ENCODE results near the gene ABHD2. TPM values are rescaled to one million over a fixed set of nuclear protein-coding genes. Genes with fewer than 3 reads are reported as not detected.

Gene ABHD2
- total and polyA plus RNA-seq, 9 of the 15 experiments (the other 6 are each of a cell fraction or from before 2014, with no cell fraction given) = 16.9 to 99.8 (median 47.5) TPM

- BruUV-seq (replicated peaks) = no TSS peak
- ATAC-seq (no peak), FAIRE-seq (no peak), DNase-seq (ENCODE audit: extremely low read depth in 1 of 4, low spot score in 3 of 4) (no peak)
- WGBS (ENCODE audit: insufficient coverage, low coverage, missing lambda C conversion rate) = 54% methylated on average over 2 of the region's 2 CpGs
- Histone ChIP-seq H4K20me1 (replicated peaks; ENCODE audit: control insufficient read depth, insufficient read depth, low read length) (no peaks in the 10 kb centered on the region), H3K4me1 (replicated peaks in 1 of 2; ENCODE audit: control insufficient read depth in 2 of 2, insufficient read depth in 2 of 2, low read length in 2 of 2) (no peaks in the 10 kb centered on the region), H3K9ac (ENCODE audit: insufficient read depth in 1 of 2, low read depth in 2 of 2, low read length in 2 of 2) (no peak overlapping the region), H3K4me2 (ENCODE audit: insufficient read depth, low read length) (no peak overlapping the region), H3K9me3 (replicated peaks; ENCODE audit: control insufficient read depth, insufficient read depth, low read depth, low read length) (no peaks in the 10 kb centered on the region), H3K79me2 (ENCODE audit: control insufficient read depth, insufficient read depth, low read length) (no peaks in the 10 kb centered on the region), H3K36me3 (ENCODE audit: control insufficient read depth, insufficient read depth, low read length) (peaks cover 91% of the 10 kb centered on the region), H2AFZ (ENCODE audit: low read depth, low read length) (no peak overlapping the region), H3K4me3 (no peak overlapping the region), H3K27ac (ENCODE audit: extremely low read depth, low read depth, low read length) (no peak overlapping the region), H3K9me1 (ENCODE audit: control insufficient read depth, insufficient read depth, low read length) (peaks cover 2% of the 10 kb centered on the region), H3K27me3 (ENCODE audit: control insufficient read depth in 2 of 2, insufficient read depth in 2 of 2, low read length in 2 of 2) (no peaks in the 10 kb centered on the region)
- in situ Hi-C loops (cut with MboI) (no loop called here), intact Hi-C loops (cut with micrococcal nuclease) (no loop called here)
- no peak for TF ChIP-seq MXD1 (CRISPR knock-in tag; IDR thresholded peaks at IDR 0.05; ENCODE audit: borderline replicate concordance, poor library complexity, severe bottlenecking)
- no peak for TF ChIP-seq JUN (IDR thresholded peaks at IDR 0.05; ENCODE audit: borderline replicate concordance, low read depth, low read length)
- TF ChIP-seq JUN (CRISPR knock-in tag; IDR thresholded peaks at IDR 0.05; ENCODE audit: borderline replicate concordance) = no peak
- no peak for TF ChIP-seq ZNF253 (CRISPR knock-in tag; conservative IDR thresholded peaks at IDR 0.05)
- ChIA-PET POLR2A (no interaction called here), CTCF (ENCODE audit: low intra/inter-chr PET ratio) (no interaction called here)
These were observed 103.9 kb downstream of the ABHD2 start for GRCh38 chr15:89192136-89192535.

GRCh38 chr15:89192766-89193165 is 104.5 kb downstream of the ABHD2 start:
- peaks cover 2% of the 10 kb centered on the region for H3K9me1 ChIP-seq (ENCODE audit: control insufficient read depth, insufficient read depth, low read length)
- intact Hi-C loops (cut with micrococcal nuclease) (no loop called here), in situ Hi-C loops (cut with MboI) (no loop called here)
- no TSS peak for BruUV-seq (replicated peaks)
- H3K4me2 ChIP-seq (ENCODE audit: insufficient read depth, low read length) = no peak overlapping the region
- H3K9ac ChIP-seq (ENCODE audit: insufficient read depth in 1 of 2, low read depth in 2 of 2, low read length in 2 of 2) = no peak overlapping the region
- H3K27ac ChIP-seq (ENCODE audit: extremely low read depth, low read depth, low read length) = no peak overlapping the region
- FAIRE-seq = no peak
- no peak for ATAC-seq
- no peaks in the 10 kb centered on the region for H3K79me2 ChIP-seq (ENCODE audit: control insufficient read depth, insufficient read depth, low read length)
- ChIA-PET POLR2A (no interaction called here), CTCF (ENCODE audit: low intra/inter-chr PET ratio) (no interaction called here)
- no peaks in the 10 kb centered on the region; a peak in 1 of 5 replicates for H3K4me1 ChIP-seq (replicated peaks in 1 of 2; ENCODE audit: control insufficient read depth in 2 of 2, insufficient read depth in 2 of 2, low read length in 2 of 2)
- no peak overlapping the region for H2AFZ ChIP-seq (ENCODE audit: low read depth, low read length)
- no peak for DNase-seq (ENCODE audit: extremely low read depth in 1 of 4, low spot score in 3 of 4)
- no peak overlapping the region for H3K4me3 ChIP-seq
- H3K36me3 ChIP-seq (ENCODE audit: control insufficient read depth, insufficient read depth, low read length) = peaks cover 91% of the 10 kb centered on the region
- no peaks in the 10 kb centered on the region for H4K20me1 ChIP-seq (replicated peaks; ENCODE audit: control insufficient read depth, insufficient read depth, low read length)
- WGBS (ENCODE audit: insufficient coverage, low coverage, missing lambda C conversion rate) = 66% methylated on average over 3 of the region's 3 CpGs
- H3K27me3 ChIP-seq (ENCODE audit: control insufficient read depth in 2 of 2, insufficient read depth in 2 of 2, low read length in 2 of 2) = no peaks in the 10 kb centered on the region
- no peaks in the 10 kb centered on the region for H3K9me3 ChIP-seq (replicated peaks; ENCODE audit: control insufficient read depth, insufficient read depth, low read depth, low read length)
- no peak for TF ChIP-seq ARID4B (CRISPR knock-in tag; IDR thresholded peaks at IDR 0.05)
- no peak for TF ChIP-seq TCF7L2 (IDR thresholded peaks at IDR 0.05; ENCODE audit: low read depth, low read length)
- TF ChIP-seq ZNF583 (CRISPR knock-in tag; IDR thresholded peaks at IDR 0.05) = no peak
- TF ChIP-seq HDAC6 (IDR thresholded peaks at IDR 0.05; ENCODE audit: low read depth, low read length) = no peak
- no peak for TF ChIP-seq CBX8 (IDR thresholded peaks at IDR 0.05; ENCODE audit: borderline replicate concordance, extremely low read depth, low read depth, low read length, poor library complexity, severe bottlenecking)
- TF ChIP-seq MCM7 (IDR thresholded peaks at IDR 0.05) = no peak
- no peak for TF ChIP-seq ZNF121 (CRISPR knock-in tag; conservative IDR thresholded peaks at IDR 0.05)
- TF ChIP-seq ARID2 (IDR thresholded peaks at IDR 0.05) = no peak
- TF ChIP-seq CBFA2T2 (conservative IDR thresholded peaks at IDR 0.05) = no peak
